Keratinocyte (primary cell): ENCODE data around the gene FAIM2. TPM values are rescaled to one million over a fixed set of nuclear protein-coding genes. Genes with fewer than 3 reads are reported as not detected.

ENCODE experiments used
- DNase-seq: peaks from one replicate; pipeline ENCODE4 v3.0.0-alpha.2; 2011; ENCODE audit warnings: low read depth, missing footprints, low spot score
- FAIRE-seq: peaks from 2 replicates; lab custom pipeline; 2011; peaks lifted over from hg19 to GRCh38; lab: Jason Lieb, UNC
- H2AFZ ChIP-seq: 2 replicates; pipeline ENCODE4 v1.6.0; 2012; ENCODE audit warnings: low read length, control low read depth, inconsistent platforms; ENCODE audit not compliant: control insufficient read depth
- H3K27ac ChIP-seq: 2 replicates; pipeline ENCODE4 v1.5.1; 2011; ENCODE audit warnings: low read length; ENCODE audit not compliant: control insufficient read depth, insufficient read depth
- H3K27me3 ChIP-seq: 3 replicates; pipeline ENCODE4 v1.6.0; 2011; ENCODE audit warnings: low read length; ENCODE audit not compliant: control insufficient read depth, insufficient read depth; ENCODE audit errors: extremely low read depth
- H3K36me3 ChIP-seq, 2 experiments: 2 replicates in 1 of 2; 3 replicates in 1 of 2; pipeline ENCODE4 v1.5.1; 2011; ENCODE audit warnings: low read length in 2 of 2, mild to moderate bottlenecking in 1 of 2; ENCODE audit not compliant: control insufficient read depth in 2 of 2, insufficient read depth in 2 of 2; ENCODE audit errors: extremely low read depth in 1 of 2
- H3K4me1 ChIP-seq: 3 replicates; pipeline ENCODE4 v1.5.1; 2011; ENCODE audit warnings: low read length; ENCODE audit not compliant: control insufficient read depth, insufficient read depth; ENCODE audit errors: extremely low read depth
- H3K4me2 ChIP-seq: 3 replicates; pipeline ENCODE4 v1.6.0; 2011; ENCODE audit warnings: low read depth, low read length; ENCODE audit not compliant: control insufficient read depth, insufficient read depth; ENCODE audit errors: extremely low read depth
- H3K4me3 ChIP-seq, 3 experiments: fragments of 200-600 bp in 1 of 3; sonication (generic) in 1 of 3; 2 replicates in 2 of 3; 3 replicates in 1 of 3; pipeline ENCODE4 v1.5.1; 2011 to 2016; ENCODE audit warnings: low read length in 3 of 3, mild to moderate bottlenecking in 3 of 3, control low read depth in 2 of 3, inconsistent platforms in 1 of 3, low read depth in 1 of 3, mixed read lengths in 1 of 3, mixed run types in 1 of 3, moderate library complexity in 1 of 3; ENCODE audit not compliant: control insufficient read depth in 2 of 3, insufficient read depth in 2 of 3; ENCODE audit errors: extremely low read depth in 1 of 3
- H3K79me2 ChIP-seq: 2 replicates; pipeline ENCODE4 v1.6.0; 2012; ENCODE audit warnings: low read length; ENCODE audit not compliant: control insufficient read depth, insufficient read depth
- H3K9ac ChIP-seq: 3 replicates; pipeline ENCODE4 v1.6.0; 2011; ENCODE audit warnings: low read length; ENCODE audit not compliant: control insufficient read depth, insufficient read depth; ENCODE audit errors: extremely low read depth
- H3K9me1 ChIP-seq: 3 replicates; pipeline ENCODE4 v1.6.0; 2011; ENCODE audit warnings: low read length; ENCODE audit not compliant: control insufficient read depth, insufficient read depth; ENCODE audit errors: extremely low read depth
- H3K9me3 ChIP-seq: 2 replicates; pipeline ENCODE4 v1.5.1; 2012; ENCODE audit warnings: low read depth, low read length; ENCODE audit not compliant: control insufficient read depth
- H4K20me1 ChIP-seq: 3 replicates; pipeline ENCODE4 v1.6.0; 2011; ENCODE audit warnings: low read length; ENCODE audit not compliant: control insufficient read depth, insufficient read depth; ENCODE audit errors: extremely low read depth
- EZH2 ChIP-seq: IDR thresholded peaks from one replicate; pipeline ENCODE4 v1.6.1; 2012; ENCODE audit warnings: inconsistent platforms, mild to moderate bottlenecking, low read length, moderate library complexity
- dilution Hi-C: fragments of 300-500 bp; cut with MboI; formaldehyde crosslinking; loops from one replicate; pipeline ENCODE4 v1.7.0; 2020; ENCODE audit warnings: low sequenced_read_pairs; ENCODE audit not compliant: extremely low pct_ligation_motif_present
- polyA plus RNA-seq, 5 experiments: library from polyadenylated mRNA; depleted of rRNA in 3 of 5; stranded (reverse) in 3 of 5; stranded (forward) in 1 of 5; unstranded in 1 of 5; fragments of >200 nt; gene quantifications; 1 replicate in 1 of 5; 2 replicates in 3 of 5; 3 replicates in 1 of 5; pipeline versions ENCODE4 v1.2.1 to v1.2.3, GENCODE V29; 2011 to 2012; ENCODE audit warnings: missing spikeins in 2 of 5, low read depth in 1 of 5, low replicate concordance in 1 of 5
- TF ChIP-seq, protein P1 (sequence below), 3 experiments: IDR thresholded peaks in 1 of 3; conservative IDR thresholded peaks in 1 of 3; optimal IDR thresholded peaks in 1 of 3; 2 replicates in 2 of 3; 3 replicates in 1 of 3; pipeline versions ENCODE3 to v1.5.1; 2011; ENCODE audit warnings: low read length in 3 of 3, mild to moderate bottlenecking in 3 of 3, moderate library complexity in 2 of 3, control low read depth in 1 of 3, inconsistent platforms in 1 of 3; ENCODE audit not compliant: insufficient read depth in 2 of 3; ENCODE audit errors: extremely low read depth in 1 of 3

The FAIM2 gene
- polyA plus RNA-seq, 1 donor (not counting 4 experiments of a cell fraction or from before 2014, with no cell fraction given): not detected

DNA sequence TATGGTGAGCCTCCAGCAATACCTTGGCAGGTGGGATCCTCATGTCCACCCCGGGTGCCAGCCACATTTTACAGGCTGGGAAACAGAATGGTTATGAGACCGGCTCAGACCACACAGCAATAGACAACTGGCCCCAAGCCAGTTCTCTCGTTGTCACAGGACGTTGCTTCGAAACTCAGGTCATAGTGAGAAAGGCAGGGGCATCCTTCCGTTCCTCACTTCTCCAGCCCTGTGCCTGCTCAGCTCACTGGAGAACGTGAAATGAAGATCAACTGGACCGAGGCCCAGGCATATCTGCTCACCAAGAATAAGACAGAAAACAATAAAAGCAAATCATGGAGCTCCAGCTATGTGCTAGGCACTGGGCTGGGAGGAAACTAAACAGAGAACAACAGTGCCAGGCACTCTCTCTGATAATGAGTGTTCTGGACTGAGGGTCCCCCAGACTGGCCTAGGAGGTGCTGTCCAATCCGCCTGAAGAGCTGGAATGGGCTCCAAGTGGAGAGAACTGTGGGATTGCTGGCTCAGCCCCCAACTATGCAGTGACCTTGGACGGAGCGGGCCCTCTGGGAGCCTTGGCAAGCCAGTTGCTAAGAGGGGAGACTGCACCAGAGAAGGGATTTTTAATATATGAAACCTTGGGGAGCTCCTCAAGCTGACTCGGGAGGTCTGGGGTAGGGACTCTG, 18.8 kb upstream of the FAIM2 start:
- Histone ChIP-seq H2AFZ (no peak overlapping the region), H3K9ac (no peak overlapping the region), H3K9me3 (no peaks in the 10 kb centered on the region), H3K4me1 (no peaks in the 10 kb centered on the region), H4K20me1 (no peaks in the 10 kb centered on the region), H3K79me2 (no peaks in the 10 kb centered on the region), H3K27me3 (peaks cover 5% of the 10 kb centered on the region), H3K4me3 (no peak overlapping the region), H3K4me2 (no peak overlapping the region), H3K9me1 (no peaks in the 10 kb centered on the region), H3K36me3 (no peaks in the 10 kb centered on the region), H3K27ac (no peak overlapping the region)
- DNase-seq (no peak), FAIRE-seq (no peak)
- TF ChIP-seq, protein P1, sequence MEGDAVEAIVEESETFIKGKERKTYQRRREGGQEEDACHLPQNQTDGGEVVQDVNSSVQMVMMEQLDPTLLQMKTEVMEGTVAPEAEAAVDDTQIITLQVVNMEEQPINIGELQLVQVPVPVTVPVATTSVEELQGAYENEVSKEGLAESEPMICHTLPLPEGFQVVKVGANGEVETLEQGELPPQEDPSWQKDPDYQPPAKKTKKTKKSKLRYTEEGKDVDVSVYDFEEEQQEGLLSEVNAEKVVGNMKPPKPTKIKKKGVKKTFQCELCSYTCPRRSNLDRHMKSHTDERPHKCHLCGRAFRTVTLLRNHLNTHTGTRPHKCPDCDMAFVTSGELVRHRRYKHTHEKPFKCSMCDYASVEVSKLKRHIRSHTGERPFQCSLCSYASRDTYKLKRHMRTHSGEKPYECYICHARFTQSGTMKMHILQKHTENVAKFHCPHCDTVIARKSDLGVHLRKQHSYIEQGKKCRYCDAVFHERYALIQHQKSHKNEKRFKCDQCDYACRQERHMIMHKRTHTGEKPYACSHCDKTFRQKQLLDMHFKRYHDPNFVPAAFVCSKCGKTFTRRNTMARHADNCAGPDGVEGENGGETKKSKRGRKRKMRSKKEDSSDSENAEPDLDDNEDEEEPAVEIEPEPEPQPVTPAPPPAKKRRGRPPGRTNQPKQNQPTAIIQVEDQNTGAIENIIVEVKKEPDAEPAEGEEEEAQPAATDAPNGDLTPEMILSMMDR (optimal IDR thresholded peaks at IDR 0.05 in 1 of 3, IDR thresholded peaks at IDR 0.05 in 1 of 3, conservative IDR thresholded peaks at IDR 0.05 in 1 of 3; ENCODE audit: extremely low read depth in 1 of 3, insufficient read depth in 2 of 3, low read length in 3 of 3): no peak
- no peak for TF ChIP-seq EZH2
- dilution Hi-C loops: no loop called here

DNA sequence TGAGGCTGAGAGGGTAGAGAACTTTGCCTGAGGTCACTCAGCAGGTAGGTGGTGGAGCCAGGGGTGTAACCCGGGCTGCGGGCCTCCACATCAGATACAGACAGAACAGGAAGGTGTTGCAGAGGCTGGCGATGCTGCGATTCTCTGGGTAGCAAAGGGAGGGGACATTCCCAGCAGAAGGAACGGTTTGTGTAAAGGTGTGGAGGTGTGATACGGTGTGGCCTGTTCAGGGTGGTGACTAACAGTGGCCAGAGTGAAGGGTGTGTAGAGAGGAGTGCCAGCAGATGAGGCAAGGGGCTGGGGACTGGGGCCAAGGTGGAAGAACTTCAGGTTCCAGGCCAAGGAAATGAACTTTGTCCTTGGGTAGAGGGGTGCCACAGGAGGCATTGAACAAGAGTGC, 18.2 kb upstream of the FAIM2 start:
- Histone ChIP-seq H3K9me3 (no peaks in the 10 kb centered on the region), H3K27ac (no peak overlapping the region), H3K9ac (no peak overlapping the region), H3K36me3 (no peaks in the 10 kb centered on the region), H4K20me1 (no peaks in the 10 kb centered on the region), H3K4me2 (no peak overlapping the region), H3K9me1 (no peaks in the 10 kb centered on the region), H3K4me3 (no peak overlapping the region), H3K79me2 (no peaks in the 10 kb centered on the region), H2AFZ (no peak overlapping the region), H3K4me1 (no peaks in the 10 kb centered on the region), H3K27me3 (peaks cover 5% of the 10 kb centered on the region)
- DNase-seq (no peak), FAIRE-seq (no peak)
- dilution Hi-C loops: no loop called here
- TF ChIP-seq, protein P1 (optimal IDR thresholded peaks at IDR 0.05 in 1 of 3, IDR thresholded peaks at IDR 0.05 in 1 of 3, conservative IDR thresholded peaks at IDR 0.05 in 1 of 3; ENCODE audit: extremely low read depth in 1 of 3, insufficient read depth in 2 of 3, low read length in 3 of 3): no peak
- no peak for TF ChIP-seq EZH2
